ENCODE results near the gene CAMTA1.
"Not testable (repeated sequence)": the region's sequence is repeated elsewhere in the genome, so short reads cannot be mapped to it uniquely, and the experiment has no call there.

Gene CAMTA1

GRCh38 chr1:7366955-7367665 lies 581.9 kb downstream of the CAMTA1 start:
- no peak for DNase-seq (ENCODE audit: low spot score)

GRCh38 chr1:7369866-7370265 lies 584.6 kb downstream of the CAMTA1 start:
- DNase-seq (ENCODE audit: low spot score) = no peak

DNA sequence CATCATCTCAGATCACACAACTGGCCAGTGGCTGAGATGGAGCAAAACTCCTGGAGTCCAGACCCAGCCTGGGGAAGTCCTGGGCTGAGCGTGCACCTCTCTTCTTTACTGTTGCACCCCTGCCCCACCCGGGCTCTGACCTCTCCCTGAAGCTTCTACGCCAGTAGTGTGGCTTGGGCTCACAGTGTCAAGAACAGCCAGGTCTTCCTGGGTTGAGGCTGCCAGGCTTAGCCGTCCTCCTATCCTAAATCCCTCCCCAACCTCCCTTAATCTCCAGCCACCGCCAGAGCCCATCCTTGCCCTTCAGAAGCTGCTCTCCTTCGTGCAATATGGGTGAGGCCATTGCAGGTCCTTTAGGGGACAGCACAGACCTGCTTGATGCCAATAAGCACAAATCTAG lies 586.7 kb downstream of the CAMTA1 start:
- DNase-seq (ENCODE audit: low spot score) = no peak

DNA sequence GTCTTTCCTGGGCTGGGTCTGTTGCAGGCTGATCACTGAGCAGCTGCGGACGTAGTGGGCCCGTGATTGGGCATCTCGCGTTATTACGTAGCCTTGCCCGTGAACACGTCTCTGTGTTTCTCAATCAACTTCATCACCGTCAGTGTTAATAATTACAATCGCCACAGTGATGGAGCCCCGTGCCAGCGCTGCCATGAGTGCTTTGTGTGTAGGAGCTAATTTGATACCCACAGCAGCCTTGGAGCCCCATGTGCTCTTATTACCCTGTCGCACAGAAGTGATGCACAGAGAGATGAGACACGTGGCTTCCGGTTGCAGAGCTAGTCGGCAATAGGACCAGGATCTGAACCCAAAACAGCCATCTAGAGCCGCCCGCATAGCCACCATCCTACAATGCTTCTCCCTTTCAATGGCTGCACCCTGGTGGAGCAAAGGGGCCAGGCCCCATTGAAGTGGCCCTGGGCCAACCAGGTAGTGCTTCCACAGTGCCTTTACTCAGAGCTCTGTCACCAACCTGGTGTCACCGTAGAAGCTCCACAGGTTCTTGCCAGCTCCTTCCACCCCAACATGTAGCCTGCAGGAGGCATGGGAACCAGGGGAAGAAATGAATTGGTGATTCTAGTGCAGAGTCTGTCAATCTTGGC lies 587.3 kb downstream of the CAMTA1 start:
- DNase-seq (ENCODE audit: low spot score) = no peak

DNA sequence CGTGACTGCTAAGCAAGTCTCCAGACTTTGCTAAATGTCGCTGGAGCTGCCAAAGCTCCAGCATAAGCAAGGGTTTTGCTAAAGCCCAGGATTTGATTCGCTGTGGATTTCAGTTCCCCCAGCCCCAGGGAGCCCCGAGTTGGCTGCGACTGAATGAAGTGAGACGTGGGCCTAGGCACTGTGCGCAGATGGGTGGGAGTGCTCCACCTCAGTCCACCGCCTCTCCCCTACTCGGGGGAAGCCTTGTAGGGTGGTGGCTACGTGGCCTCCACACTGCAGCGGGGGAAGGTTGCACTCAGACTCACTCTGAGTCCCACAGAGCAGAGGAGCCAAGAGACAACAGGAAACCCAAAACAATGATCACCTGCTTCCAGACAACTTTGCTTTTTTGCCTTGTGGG lies 588.0 kb downstream of the CAMTA1 start:
- DNase-seq (ENCODE audit: low spot score) = no peak

DNA sequence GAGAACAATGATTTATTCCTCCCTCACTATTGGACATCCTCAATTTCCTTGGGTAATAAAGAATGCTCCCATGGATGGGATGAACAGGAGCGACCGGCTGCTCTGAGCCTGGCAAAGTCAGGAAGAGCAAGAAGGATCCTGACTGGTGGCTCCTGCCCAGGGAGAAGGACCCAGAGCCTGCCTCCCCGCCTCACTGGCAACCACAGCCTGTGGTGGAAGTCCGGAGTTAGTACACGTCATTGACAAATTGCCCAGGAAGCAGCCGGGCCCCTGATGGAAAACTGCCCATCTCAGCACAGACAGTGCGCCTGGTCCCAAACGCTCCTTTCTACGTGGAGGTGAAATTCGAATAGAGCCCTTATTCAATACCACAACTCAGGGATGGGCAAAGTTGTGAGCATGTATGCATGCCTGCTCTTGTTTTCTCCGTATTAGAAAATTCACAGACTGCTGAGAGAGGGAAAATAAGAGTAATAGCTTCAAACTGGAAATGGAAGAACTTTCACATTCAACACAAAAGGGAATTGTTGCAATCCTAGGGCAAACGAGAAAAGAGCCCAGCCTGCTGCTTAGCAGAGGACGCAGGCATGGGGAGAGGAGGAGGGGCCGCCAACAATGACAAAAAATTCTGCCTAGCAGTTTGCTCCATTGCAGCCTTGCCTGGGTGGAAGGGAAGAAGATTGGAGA lies 588.8 kb downstream of the CAMTA1 start:
- peak; percentile 17 for DNase-seq (ENCODE audit: low spot score)

GRCh38 chr1:7374563-7375160 lies 589.4 kb downstream of the CAMTA1 start:
- DNase-seq (ENCODE audit: low spot score) = no peak

DNA sequence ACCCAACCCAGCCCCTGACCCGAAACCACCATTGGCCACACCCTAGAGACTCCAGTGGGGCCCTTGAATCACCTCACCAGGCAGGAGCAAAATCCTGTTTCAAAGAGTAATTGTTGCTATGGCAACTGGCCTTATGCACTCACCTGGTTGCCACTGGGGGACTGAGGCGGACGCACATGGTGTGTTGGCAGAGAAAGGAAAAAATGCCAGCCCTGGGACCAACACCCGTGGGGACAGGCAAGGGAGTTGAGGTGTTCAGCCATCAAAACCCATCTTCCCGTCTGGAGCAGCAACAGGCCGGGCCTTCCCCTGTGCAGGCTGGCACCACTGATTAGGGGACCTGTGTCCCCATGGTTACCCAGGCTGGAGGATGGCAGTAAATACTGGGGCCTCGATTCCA lies 590.1 kb downstream of the CAMTA1 start:
- no peak for DNase-seq (ENCODE audit: low spot score)

DNA sequence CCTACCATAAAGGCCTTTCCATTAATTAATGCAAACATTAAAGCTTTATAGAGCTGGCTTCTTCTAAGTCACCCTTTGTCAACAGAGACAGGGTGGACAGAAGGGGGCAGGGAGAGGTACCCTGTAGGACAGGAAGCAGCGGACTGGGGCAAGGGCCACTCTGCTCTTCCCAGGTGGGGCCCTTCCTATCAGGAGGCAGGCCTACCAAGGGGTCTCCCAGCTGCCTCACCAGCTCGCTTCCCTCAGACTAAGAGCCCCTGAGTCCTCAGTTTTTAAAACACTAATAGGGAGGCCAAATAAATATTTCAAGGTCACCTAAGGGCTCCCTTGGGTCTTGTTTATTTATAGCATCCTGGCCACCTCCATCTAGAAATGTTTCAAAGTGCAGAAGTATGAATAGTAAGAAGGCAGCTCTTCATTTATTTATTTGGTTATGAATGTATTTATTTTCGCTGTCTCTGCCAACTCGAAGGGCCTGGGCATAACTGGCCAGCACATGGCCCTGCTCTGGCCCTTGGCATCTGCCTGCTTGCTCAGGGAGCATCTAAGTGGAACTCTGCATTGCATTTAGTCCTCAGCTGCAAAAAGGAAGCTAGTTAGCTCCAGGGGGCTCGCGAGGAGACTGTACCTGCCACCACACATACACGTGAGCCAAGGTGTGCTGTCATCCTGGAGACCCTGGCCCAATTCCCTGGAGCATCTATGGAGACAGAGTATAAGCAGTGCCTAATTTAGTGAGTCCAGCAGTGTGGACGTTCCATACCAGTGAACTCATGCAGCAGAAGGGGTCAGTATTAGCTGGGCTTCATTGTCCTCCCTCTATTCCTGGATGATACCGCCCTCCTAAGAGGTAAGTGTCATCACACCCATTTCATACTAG lies 590.8 kb downstream of the CAMTA1 start:
- DNase-seq (ENCODE audit: low spot score) = no peak

- no peak for DNase-seq (ENCODE audit: low spot score)
These were observed 591.4 kb downstream of the CAMTA1 start for GRCh38 chr1:7376676-7377075.

- no peak for DNase-seq (ENCODE audit: low spot score)
These were observed 593.3 kb downstream of the CAMTA1 start for GRCh38 chr1:7378346-7379130.

- no peak for DNase-seq (ENCODE audit: low spot score)
These were observed 594.3 kb downstream of the CAMTA1 start for GRCh38 chr1:7379441-7379971.

GRCh38 chr1:7380068-7380467 lies 594.8 kb downstream of the CAMTA1 start:
- DNase-seq (ENCODE audit: low spot score) = not testable (repeated sequence)

DNA sequence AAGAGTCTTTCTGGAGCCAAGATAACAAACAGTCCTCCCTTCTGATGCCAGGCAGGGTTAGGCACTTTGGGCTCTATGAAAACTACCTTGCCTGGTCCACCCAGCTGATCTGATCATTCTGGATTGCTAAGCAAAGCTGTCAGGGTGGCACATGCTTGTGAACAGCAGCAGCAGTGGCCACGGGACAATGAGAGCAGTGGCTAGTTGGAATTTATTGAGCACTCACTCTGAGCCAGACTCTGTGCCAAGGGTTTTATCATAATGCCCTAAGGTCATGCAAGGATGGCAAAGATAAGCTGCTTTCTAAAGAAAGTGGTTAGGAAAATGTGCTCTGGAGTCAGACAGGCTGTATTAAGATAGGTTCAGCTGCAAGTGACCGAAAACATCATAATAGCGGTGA lies 595.5 kb downstream of the CAMTA1 start:
- DNase-seq (ENCODE audit: low spot score) = no peak

DNA sequence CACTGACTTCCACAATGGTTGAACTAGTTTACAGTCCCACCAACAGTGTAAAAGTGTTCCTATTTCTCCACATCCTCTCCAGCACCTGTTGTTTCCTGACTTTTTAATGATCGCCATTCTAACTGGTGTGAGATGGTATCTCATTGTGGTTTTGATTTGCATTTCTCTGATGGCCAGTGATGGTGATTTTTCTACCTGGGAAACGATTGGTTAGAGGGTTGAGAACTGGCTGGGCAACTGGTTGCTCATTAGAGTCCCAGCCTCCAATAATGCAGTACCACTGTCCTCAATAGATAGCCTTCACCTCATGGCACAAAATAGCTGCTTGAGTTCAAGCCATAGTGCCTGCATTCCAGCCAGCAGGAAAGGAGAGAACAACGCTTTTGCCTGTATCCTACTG lies 596.5 kb downstream of the CAMTA1 start:
- not testable (repeated sequence) for DNase-seq (ENCODE audit: low spot score)

- DNase-seq (ENCODE audit: low spot score) = no peak
These were observed 597.7 kb downstream of the CAMTA1 start for GRCh38 chr1:7382971-7383370.

DNA sequence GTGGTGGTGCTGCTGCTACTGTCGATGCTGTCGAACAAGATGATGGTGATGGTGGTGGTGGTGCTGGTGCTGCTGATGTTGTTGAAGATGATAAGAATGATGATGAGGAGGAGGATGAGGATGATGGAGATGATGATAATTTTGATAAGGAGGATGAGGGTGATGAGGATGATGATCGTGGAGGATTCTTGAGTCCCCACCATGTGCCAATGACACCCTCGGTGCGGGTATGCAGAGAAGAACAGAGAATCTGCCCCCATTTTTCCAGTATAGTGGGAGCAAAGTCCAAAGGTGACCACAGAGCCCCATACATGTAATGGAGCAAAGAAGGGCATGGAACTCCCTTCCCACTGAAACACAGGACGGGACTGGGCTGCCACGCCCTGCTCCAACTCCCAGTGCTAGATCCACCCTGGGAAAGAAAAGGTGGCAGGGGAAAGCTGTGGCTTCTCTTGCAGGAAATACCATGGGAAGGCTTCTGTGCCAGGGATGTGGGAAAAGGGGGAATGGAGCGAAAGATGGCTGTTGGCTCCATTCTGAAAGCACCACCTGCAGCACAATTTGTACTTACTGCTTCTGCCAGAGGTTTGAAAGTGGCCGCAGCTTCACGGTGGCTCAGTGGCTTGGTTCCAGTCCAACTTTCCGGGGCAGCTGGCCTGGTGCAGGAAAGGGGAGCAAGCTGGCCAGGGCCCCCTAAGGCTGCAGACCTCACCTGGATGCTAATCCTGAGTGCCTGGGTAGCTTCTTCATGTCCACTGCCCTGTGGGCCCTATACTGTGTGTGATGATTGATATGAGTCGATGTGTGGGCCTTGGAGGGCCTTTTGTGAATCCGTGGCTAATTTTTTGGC lies 598.6 kb downstream of the CAMTA1 start:
- DNase-seq (ENCODE audit: low spot score) = no peak

DNA sequence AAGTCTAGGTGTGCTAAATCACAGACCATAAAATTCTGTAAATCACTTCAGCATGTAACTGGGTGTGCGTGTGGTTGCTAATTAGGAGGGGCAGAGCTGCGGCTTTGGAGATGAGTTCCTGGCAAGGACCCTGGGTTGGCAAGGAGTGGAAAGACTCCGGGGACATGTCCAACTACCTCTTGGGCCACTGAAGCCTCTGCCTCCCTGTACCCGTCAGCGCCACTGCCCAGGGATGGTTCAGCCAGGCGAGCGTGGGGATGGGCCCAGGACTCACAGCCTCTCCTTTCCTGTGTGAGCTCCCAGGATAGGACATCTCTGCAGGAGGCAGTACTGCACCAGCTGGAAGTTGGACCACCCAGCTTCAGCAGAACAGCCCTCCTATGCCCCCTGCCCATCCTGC lies 599.4 kb downstream of the CAMTA1 start:
- DNase-seq (ENCODE audit: low spot score) = no peak

DNA sequence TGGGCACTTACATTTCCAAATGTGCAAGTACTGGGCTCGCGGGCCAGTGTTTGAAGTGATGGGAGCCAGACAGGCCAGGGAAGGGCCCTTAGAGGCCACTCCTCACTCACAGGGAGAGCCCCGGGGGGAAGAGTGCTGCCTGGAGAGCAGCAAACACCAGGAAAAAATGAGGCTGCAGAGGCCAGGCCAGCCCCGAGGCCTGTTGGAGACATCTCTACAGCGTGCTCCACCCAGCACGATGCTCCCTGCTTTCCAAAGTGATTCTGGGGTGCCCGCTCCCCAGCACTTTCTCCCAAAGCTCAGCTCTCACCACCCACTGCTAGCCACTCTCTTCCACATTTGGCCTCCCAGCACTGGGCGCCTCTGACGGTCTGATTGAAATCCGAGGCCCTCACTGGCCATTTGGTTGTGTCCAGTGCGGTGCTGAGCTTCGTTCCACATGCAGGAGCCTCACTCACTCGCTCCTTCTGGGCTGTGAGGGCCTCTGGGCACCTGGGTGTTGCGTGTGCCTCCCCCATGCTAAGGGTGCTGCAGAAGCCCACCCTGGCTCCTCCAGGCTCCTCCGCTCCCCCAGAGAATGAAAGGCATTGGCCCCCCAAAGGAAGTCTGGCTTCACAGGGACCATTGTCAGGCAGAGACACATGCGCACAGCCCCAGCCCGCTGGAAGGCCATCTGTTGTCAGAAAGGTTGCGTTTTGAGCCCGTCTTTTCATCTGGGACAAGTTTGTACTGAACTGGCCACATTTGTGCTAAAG lies 600.4 kb downstream of the CAMTA1 start:
- DNase-seq (ENCODE audit: low spot score) = no peak

All from cerebellar cortex (tissue), 1 donor.